NCI-H1092 (cell line): ENCODE measurements around the gene PRR32.
"Not testable (repeated sequence)": the region's sequence is repeated elsewhere in the genome, so short reads cannot be mapped to it uniquely, and the experiment has no call there.

Experiments used
- DNase-seq: peaks from one replicate; lab custom pipeline; 2025; lab: John Stamatoyannopoulos, UW

Gene PRR32

GRCh38 chrX:126819429-126819828 lies at the start of gene PRR32:
Gene PRR32 (plus strand): TSS chrX:126819729. CDS start chrX:126819844, 115 bp downstream.
- no peak for DNase-seq

- DNase-seq, result no peak
These were observed 49.4 kb upstream of the PRR32 start for GRCh38 chrX:126770179-126770578.

- no peak for DNase-seq
These were observed 34.0 kb upstream of the PRR32 start for GRCh38 chrX:126785539-126785938.

- no peak for DNase-seq
These were observed 20.5 kb upstream of the PRR32 start for GRCh38 chrX:126799059-126799458.

- DNase-seq, result not testable (repeated sequence)
These were observed 12.7 kb upstream of the PRR32 start for GRCh38 chrX:126806784-126807183.

GRCh38 chrX:126815806-126816205 lies 3.7 kb upstream of the PRR32 start:
- no peak for DNase-seq

GRCh38 chrX:126820700-126821420 lies 1.3 kb downstream of the PRR32 start:
- no peak for DNase-seq

- DNase-seq, result no peak
These were observed 4.9 kb downstream of the PRR32 start for GRCh38 chrX:126824338-126825007.

- no peak for DNase-seq
These were observed 6.2 kb downstream of the PRR32 start for GRCh38 chrX:126825566-126826193.

GRCh38 chrX:126836186-126836585 lies 16.7 kb downstream of the PRR32 start:
- DNase-seq, result no peak

- no peak for DNase-seq
These were observed 27.6 kb downstream of the PRR32 start for GRCh38 chrX:126847143-126847542.

- DNase-seq, result no peak
These were observed 36.5 kb downstream of the PRR32 start for GRCh38 chrX:126855839-126856524.
